HL-60/S4 (cell line): Measurements from ENCODE around the gene EXOSC5.
"Not testable (repeated sequence)": the region's sequence is repeated elsewhere in the genome, so short reads cannot be mapped to it uniquely, and the experiment has no call there.

Source experiments
- in situ Hi-C: fragments of 300-500 bp; cut with MboI; formaldehyde crosslinking; loops from 2 replicates; pipeline ENCODE4 v1.14.3; 2022; ENCODE audit warnings: low sequenced_read_pairs

The EXOSC5 gene

DNA sequence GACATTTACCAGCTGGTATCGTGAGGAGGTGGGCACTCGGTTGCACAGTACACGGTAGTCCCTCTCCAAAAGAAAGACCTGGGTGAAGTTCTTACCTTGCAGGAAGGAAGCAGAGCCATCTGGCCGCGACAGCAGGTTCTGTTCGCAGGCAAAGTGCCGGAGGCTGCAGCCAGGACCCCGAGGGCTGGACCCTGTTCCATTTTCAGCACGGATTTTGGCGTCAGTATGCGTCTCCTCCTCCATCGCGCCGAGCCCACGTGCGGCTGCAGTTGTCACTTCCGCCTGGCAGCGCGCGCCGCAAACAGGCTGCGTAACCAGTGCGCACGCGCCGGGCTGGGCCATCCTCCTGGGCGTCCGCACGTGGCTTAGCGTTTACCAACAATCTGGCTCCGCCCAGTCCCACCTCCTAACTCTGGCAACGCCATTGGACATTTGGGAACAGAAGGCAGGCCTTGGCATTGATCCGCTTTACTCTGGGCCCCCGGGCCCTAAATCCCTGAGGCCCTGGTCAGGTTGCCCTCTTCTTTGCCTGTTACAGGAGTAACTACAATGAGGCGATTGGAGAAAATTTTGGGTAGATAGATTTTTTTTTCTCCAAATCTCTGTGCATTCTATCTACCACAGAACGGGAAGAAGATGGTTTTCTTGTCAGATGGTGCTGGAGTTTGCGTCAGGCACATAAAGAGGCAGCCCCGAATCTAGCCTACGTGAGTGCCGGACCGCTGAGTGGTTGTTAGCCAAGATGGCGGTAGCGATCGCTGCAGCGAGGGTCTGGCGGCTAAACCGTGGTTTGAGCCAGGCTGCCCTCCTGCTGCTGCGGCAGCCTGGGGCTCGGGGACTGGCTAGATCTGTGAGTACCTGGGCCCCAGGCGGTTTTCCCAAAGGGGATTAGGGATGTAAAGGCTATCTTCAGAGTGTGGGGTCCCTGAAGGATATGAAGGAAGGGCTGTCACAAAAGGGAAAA is at the start of gene EXOSC5, which contains the start of gene BCKDHA:
TSS of gene EXOSC5 (minus strand) at position 274 of the 964 bp plus-strand sequence. CDS start at position 243, 31 bp downstream.
TSS of gene BCKDHA (plus strand) at position 733 of the 964 bp plus-strand sequence. CDS start at position 743, 10 bp downstream.
- in situ Hi-C loops: no loop called here

- in situ Hi-C loops: loop anchor here (10.0 kb wide), 1 partner anchor 129 kb away; the partner anchor contains the start of gene CEACAM21
These were observed 48.4 kb upstream of the EXOSC5 start for GRCh38 chr19:41445575-41445974.

DNA sequence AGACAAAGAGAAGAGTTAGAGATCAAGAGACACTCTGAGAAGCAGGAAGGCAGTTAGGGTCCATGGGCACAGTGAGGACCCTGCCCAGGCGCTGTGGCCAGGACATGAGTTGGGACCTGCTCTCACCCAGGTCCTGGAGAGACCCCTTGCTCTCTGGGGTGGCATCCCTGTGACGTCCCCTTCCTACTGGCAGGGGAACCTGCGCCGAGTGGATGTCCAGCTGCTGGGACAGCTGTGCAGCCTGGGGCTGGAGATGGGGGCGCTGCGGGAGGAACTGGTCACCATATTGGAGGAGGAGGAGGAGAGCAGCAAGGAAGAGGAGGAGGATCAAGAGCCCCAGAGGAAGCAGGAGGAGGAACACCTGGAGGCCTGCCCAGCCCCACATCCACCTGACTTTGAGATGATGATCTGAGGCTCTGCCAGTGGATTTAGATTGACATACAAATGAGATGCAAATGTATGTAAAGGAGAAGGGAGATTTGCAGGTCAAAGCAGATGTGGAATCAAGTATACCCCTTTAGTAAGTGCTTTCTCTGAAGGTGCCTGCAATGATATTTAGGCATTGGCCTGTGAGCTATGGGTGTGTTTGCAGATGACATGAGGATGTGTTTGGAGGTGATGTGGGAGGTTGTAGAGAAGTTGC is 46.8 kb upstream of the EXOSC5 start:
- in situ Hi-C loops: loop anchor here (10.0 kb wide), 1 partner anchor 131 kb away; the partner anchor contains the start of gene CEACAM21

DNA sequence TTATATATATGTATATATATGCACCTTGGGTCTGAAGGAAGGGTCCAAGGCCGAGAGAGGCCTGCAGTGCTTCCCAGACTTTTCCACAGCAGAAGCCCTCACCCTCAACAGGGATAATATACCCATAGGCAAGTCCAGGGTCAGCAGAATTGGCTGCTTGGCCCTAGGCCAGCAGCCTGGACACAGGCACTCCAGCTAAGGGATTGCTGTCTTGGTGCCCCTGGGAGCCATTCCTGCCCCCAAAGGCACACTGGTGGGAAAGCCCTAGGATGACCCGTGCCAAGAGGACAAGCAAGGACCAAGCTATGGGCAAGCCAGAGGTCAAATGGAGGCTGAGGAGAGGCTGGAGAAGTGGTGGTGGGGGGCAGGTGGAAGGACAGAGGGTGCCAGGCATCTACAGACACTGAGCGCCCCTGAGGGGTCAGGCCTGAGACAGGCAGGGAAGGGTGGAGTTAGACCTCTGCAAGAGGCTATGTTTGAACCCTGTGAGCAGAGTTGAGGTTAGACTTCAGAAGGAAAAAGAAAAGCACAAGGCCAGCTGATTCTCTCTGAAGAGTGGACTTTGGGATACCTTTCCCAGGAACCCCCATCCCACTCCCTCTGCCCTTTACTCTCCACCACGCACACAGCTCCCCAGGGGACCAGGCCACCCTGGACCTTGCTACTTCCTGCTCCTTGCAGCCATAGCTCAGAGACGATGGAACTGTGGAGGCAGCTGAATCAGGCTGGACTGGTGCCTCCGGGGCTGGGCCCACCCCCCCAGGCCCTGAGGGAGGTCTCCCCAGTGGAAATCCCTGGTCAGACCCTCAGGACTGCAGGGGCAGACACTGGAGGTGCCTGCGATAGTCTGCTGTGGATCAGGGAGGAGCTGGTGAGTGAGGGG is 45.6 kb upstream of the EXOSC5 start, which contains the start of gene ERICH4:
TSS of gene ERICH4 (plus strand) at position 684 of the 883 bp plus-strand sequence. CDS start at position 698, 14 bp downstream.
- in situ Hi-C loops: loop anchor here (10.0 kb wide), 1 partner anchor 132 kb away; the partner anchor contains the start of gene CEACAM21

GRCh38 chr19:41441321-41441945 is 44.3 kb upstream of the EXOSC5 start:
- in situ Hi-C loops: loop anchor here (10.0 kb wide), 1 partner anchor 133 kb away; the partner anchor contains the start of gene CEACAM21

GRCh38 chr19:41439441-41440222 is 42.5 kb upstream of the EXOSC5 start, which contains the start of gene DMAC2:
Gene DMAC2 (minus strand): TSS chr19:41439912. CDS start chr19:41439899, 13 bp downstream.
- in situ Hi-C loops: loop anchor here (10.0 kb wide), 1 partner anchor 135 kb away; the partner anchor contains the start of gene CEACAM21

DNA sequence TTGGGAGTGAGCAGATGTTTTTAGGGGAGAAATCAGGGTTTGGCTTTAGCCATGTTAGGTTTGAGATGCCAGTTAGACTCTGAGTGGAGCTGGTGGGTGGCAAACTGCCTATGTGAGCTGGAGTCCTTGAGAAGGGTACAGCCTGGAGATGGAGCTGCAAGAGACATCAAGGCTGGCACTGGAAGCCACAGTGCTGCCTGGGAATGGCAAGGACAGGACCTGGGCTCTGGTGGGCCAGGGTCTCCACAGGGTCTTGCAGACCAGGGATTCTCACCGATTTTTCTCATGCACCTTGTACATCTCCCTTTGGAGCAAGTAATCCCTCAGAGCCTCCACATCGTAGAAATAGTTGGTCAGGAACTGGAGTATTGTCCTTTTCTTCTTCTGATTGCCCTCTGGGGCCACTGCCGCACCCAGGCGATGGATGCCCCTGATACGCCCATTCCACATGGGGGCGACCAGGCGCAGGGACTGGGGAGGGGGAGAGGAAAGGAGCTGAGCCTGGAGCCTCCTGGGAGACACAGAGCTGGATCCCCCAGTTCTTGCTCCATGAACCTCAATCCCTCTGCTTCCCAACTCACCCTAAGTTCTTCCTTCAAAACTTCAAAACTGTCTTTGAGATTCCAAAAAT is 40.9 kb upstream of the EXOSC5 start:
- in situ Hi-C loops: no loop called here

DNA sequence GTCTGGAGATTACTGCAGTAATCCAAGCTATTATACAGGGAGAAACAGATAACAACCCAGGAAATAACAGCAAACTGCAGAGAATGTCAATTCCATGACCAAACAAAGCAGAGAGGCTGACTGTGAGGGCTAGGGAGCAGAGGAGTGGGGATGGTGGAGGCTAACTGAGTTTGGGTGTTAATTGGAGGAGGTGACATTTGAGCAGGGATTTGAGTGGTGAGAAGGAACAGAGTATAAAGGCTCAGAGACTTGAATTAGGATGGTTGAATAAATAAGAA is 39.5 kb upstream of the EXOSC5 start:
- in situ Hi-C loops: no loop called here

DNA sequence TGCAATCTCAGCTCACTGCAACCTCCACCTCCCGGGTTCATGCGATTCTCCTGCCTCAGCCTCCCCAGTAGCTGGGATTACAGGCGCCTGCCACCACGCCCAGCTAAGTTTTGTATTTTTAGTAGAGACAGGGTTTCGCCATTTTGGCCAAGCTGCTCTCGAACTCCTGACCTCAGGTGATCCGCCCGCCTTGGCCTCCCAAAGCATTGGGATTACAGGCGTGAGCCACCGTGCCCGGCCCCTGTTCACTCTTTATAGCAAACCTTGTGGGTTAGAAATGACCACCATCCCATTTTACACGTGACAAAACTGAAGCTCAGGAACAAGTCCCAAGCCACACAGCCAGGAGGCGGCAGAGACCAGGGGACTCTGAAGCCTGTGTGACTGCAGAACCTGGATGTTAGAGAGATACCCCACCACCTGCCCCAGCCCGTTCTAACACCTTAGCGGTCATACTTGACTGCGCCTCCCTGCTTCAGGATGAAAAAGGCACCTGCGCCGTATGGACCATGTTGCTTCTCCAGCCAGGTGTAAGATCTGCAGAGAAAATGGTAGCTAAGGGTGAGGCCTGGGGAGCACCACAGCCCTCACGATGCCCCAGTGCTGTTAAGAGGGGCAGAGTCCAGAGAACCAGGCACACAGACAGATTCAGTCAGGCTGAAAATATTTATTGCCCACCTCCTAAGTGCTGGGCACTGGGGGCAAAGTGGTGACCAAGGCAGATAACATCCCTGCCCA is 38.9 kb upstream of the EXOSC5 start:
- in situ Hi-C loops: no loop called here

GRCh38 chr19:41435376-41435775 is 38.2 kb upstream of the EXOSC5 start:
- in situ Hi-C loops: not testable (repeated sequence)

DNA sequence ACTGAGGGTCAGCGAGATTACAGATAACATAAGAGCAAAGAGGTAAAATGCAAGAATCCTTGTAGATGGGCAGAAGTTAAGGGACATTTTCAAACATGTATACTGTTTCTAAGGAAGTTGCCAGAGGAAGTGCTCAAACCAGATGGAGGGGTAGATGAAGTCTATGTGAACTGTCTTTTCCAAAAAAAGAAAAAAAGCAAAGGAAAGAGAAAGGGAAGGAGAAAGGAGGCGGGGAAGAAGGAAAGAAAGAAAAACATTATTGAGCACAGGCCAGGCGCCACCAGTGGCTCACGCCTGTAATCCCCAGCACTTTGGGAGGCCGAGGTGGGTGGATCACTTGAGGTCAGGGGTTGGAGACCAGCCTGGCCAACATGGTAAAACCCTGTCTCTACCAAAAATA is 37.3 kb upstream of the EXOSC5 start:
- in situ Hi-C loops: no loop called here

DNA sequence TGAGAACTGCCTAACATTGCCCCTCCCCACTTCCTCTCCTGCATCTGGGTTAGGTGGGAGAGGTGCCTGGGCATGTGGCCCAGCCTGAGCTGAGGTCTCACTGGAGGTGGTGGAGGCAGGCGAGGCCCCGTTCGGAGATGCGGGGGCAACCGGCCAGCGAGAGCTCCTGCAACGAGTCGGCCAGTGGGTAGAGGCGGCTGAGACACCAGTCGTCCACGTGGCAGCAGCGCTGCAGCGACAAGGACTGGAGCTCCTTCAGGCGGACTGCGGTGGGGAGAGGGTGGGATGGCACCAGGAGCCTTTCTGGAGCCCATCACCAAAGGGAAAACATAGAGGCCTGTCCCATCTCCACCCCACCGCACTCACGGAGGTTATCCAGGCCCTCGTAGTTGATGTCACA is 36.0 kb upstream of the EXOSC5 start:
- in situ Hi-C loops: no loop called here

GRCh38 chr19:41431426-41432386 is 34.5 kb upstream of the EXOSC5 start:
- in situ Hi-C loops: no loop called here

DNA sequence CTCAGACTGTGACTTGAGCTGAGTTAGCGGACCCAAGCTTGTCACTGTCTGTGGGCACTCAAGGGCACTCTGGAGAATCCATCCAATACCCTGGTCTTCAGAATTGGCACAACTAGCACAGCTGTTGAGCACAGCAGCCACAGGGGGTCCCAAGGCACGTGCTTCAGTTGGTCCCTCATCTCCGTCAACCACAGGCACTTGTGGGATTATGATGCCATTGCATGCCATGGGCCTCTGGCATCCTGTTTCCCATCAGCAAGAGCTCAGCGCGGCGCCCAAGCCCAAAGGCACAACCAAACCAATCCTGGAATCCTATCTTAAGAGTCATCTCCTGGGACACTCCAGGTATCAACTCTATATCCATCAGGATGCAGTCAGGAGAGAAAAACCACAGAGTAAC is 33.8 kb upstream of the EXOSC5 start:
- in situ Hi-C loops: no loop called here

GRCh38 chr19:41428481-41428859 is 31.3 kb upstream of the EXOSC5 start:
- in situ Hi-C loops: no loop called here

DNA sequence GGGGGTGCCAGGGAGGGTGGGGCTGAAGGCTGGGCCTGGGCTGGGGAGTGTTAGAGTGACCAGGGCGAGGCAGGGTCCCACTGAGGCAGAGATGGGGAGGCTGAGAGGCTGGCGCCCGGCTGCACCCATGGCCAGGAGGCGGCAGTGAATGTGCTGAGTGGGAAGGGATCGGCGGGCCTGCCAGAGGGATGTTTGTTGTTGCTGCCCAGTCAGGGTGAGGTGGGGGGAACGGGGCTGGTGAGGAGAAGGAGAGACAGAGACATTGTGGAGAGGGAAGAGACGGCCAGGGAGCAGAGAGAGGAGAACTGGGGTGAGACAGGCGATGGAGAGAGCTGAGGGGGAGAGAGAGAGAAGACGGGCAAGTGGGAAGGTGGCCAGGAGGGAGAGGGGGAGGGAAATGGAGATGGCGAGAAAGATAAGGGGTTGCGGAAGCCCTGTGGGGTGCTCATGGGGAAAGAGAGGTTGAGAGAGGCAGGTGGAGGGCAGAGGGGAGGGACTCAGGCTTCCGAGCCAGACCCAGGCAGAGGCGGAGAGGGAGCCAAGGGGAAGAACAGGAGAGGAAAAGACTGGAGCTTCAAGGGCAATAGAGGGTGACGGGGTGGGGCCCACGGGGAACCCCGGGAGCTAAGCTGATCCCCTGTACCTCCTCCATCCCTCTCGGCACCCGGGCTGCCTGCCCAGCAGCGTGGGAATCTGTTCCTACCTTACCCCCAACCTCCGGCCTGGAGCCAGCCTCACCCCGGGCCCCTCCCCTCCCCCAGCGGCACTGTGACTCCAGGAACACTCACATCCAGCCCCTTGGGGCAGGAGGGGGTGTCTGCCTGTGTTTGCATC is 30.7 kb upstream of the EXOSC5 start:
- in situ Hi-C loops: no loop called here
